ENCODE measurements around the gene ATP4B. TPM values are rescaled to one million over a fixed set of nuclear protein-coding genes. Genes with fewer than 3 reads are reported as not detected.

Gene ATP4B
- total RNA-seq, 1 donor: not detected

- peak; percentile 44 for DNase-seq (ENCODE audit: insufficient read length, low spot score, missing footprints)
- H4K20me1 ChIP-seq (ENCODE audit: insufficient read depth, low read length): no peaks in the 10 kb centered on the region
- H2AFZ ChIP-seq (ENCODE audit: low read length): no peak overlapping the region
- TF ChIP-seq, protein P1, sequence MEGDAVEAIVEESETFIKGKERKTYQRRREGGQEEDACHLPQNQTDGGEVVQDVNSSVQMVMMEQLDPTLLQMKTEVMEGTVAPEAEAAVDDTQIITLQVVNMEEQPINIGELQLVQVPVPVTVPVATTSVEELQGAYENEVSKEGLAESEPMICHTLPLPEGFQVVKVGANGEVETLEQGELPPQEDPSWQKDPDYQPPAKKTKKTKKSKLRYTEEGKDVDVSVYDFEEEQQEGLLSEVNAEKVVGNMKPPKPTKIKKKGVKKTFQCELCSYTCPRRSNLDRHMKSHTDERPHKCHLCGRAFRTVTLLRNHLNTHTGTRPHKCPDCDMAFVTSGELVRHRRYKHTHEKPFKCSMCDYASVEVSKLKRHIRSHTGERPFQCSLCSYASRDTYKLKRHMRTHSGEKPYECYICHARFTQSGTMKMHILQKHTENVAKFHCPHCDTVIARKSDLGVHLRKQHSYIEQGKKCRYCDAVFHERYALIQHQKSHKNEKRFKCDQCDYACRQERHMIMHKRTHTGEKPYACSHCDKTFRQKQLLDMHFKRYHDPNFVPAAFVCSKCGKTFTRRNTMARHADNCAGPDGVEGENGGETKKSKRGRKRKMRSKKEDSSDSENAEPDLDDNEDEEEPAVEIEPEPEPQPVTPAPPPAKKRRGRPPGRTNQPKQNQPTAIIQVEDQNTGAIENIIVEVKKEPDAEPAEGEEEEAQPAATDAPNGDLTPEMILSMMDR (IDR thresholded peaks at IDR 0.05; ENCODE audit: extremely low read depth, low read depth, low read length): no peak
- no peak overlapping the region for H3K4me2 ChIP-seq (ENCODE audit: insufficient read depth, low read length)
- H3K9me3 ChIP-seq (ENCODE audit: low read depth, low read length): no peaks in the 10 kb centered on the region
- H3K79me2 ChIP-seq (ENCODE audit: insufficient read depth, low read length): no peaks in the 10 kb centered on the region
- H3K36me3 ChIP-seq (ENCODE audit: insufficient read depth, low read length): no peaks in the 10 kb centered on the region
- no peak overlapping the region for H3K4me3 ChIP-seq (ENCODE audit: insufficient read depth, low read length)
- no peak overlapping the region for H3K27ac ChIP-seq (ENCODE audit: low read depth, low read length)
- peaks cover 33% of the 10 kb centered on the region for H3K27me3 ChIP-seq (ENCODE audit: insufficient read depth, low read length)
- no peaks in the 10 kb centered on the region for H3K4me1 ChIP-seq (ENCODE audit: insufficient read depth, low read length)
Observed at GRCh38 chr13:113660066-113660465, 2.1 kb upstream of the ATP4B start.

DNA sequence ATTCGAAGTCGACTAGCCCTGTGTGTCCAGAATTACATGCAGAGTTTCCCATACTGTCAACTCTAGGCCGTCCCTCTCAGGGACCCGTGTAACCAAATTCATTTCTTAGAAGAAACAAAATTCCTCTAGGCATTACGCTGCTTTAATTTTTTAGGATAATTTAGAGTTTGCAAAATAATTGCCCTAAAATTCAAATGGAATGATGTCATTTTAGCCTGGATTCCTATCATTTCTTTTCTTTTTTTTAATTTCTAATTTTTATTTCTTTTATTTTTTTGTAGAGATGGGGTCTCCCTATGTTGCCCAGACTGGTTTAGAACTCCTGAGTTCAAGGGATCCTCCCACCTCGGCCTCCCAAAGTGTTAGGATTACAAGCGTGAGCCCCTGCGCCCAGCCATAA, 1.3 kb upstream of the ATP4B start:
- H3K4me3 ChIP-seq (ENCODE audit: insufficient read depth, low read length): no peak overlapping the region
- TF ChIP-seq, protein P1 (IDR thresholded peaks at IDR 0.05; ENCODE audit: extremely low read depth, low read depth, low read length): no peak

DNA sequence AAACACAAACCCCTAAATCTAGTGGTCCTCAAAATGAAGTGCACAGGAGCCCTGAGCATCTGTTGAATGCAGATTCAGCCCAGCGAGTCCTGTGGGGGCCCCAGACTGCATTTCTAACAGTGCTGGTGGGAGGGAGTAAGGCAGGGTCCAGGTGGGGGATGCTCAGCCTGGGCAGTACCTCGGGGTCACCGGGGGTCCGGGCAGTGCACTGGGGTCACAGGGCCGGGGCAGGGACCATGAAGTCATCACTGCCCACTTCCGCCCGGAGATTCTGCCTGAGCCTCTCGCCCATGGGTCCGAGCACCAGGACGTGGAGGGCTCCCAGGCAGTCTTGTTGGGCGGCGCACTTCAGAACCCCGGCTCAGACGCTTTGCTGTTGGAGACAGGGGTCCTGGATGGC, 838 bp upstream of the ATP4B start:
- TF ChIP-seq, protein P1 (IDR thresholded peaks at IDR 0.05; ENCODE audit: extremely low read depth, low read depth, low read length): no peak
- no peaks in the 10 kb centered on the region for H3K9me3 ChIP-seq (ENCODE audit: low read depth, low read length)
- H3K4me1 ChIP-seq (ENCODE audit: insufficient read depth, low read length): no peaks in the 10 kb centered on the region
- no peak overlapping the region for H3K27ac ChIP-seq (ENCODE audit: low read depth, low read length)
- H2AFZ ChIP-seq (ENCODE audit: low read length): no peak overlapping the region
- peak; percentile 30 for DNase-seq (ENCODE audit: insufficient read length, low spot score, missing footprints)
- H4K20me1 ChIP-seq (ENCODE audit: insufficient read depth, low read length): no peaks in the 10 kb centered on the region
- no peak overlapping the region for H3K4me2 ChIP-seq (ENCODE audit: insufficient read depth, low read length)
- H3K79me2 ChIP-seq (ENCODE audit: insufficient read depth, low read length): no peaks in the 10 kb centered on the region
- H3K36me3 ChIP-seq (ENCODE audit: insufficient read depth, low read length): no peaks in the 10 kb centered on the region
- no peak overlapping the region for H3K4me3 ChIP-seq (ENCODE audit: insufficient read depth, low read length)
- H3K27me3 ChIP-seq (ENCODE audit: insufficient read depth, low read length): peaks cover 29% of the 10 kb centered on the region

More for the DNA sequence above, 1.3 kb upstream of the ATP4B start:
- no peak overlapping the region for H3K27ac ChIP-seq (ENCODE audit: low read depth, low read length)
- no peak overlapping the region for H2AFZ ChIP-seq (ENCODE audit: low read length)
- no peak for DNase-seq (ENCODE audit: insufficient read length, low spot score, missing footprints)
- peaks cover 29% of the 10 kb centered on the region for H3K27me3 ChIP-seq (ENCODE audit: insufficient read depth, low read length)
- H3K79me2 ChIP-seq (ENCODE audit: insufficient read depth, low read length): no peaks in the 10 kb centered on the region
- H3K9me3 ChIP-seq (ENCODE audit: low read depth, low read length): no peaks in the 10 kb centered on the region
- H3K4me2 ChIP-seq (ENCODE audit: insufficient read depth, low read length): no peak overlapping the region
- no peaks in the 10 kb centered on the region for H3K36me3 ChIP-seq (ENCODE audit: insufficient read depth, low read length)
- no peaks in the 10 kb centered on the region for H3K4me1 ChIP-seq (ENCODE audit: insufficient read depth, low read length)
- H4K20me1 ChIP-seq (ENCODE audit: insufficient read depth, low read length): no peaks in the 10 kb centered on the region

GRCh38 chr13:113656831-113657671, 947 bp downstream of the ATP4B start:
- TF ChIP-seq, protein P1 (IDR thresholded peaks at IDR 0.05; ENCODE audit: extremely low read depth, low read depth, low read length): no peak
- peaks cover 30% of the 10 kb centered on the region for H3K27me3 ChIP-seq (ENCODE audit: insufficient read depth, low read length)

More at GRCh38 chr13:113656831-113657671, 947 bp downstream of the ATP4B start:
- H2AFZ ChIP-seq (ENCODE audit: low read length): no peak overlapping the region
- no peaks in the 10 kb centered on the region for H3K4me1 ChIP-seq (ENCODE audit: insufficient read depth, low read length)
- H3K79me2 ChIP-seq (ENCODE audit: insufficient read depth, low read length): no peaks in the 10 kb centered on the region
- H3K4me3 ChIP-seq (ENCODE audit: insufficient read depth, low read length): no peak overlapping the region
- no peaks in the 10 kb centered on the region for H4K20me1 ChIP-seq (ENCODE audit: insufficient read depth, low read length)
- H3K4me2 ChIP-seq (ENCODE audit: insufficient read depth, low read length): no peak overlapping the region
- H3K27ac ChIP-seq (ENCODE audit: low read depth, low read length): no peak overlapping the region
- no peaks in the 10 kb centered on the region for H3K9me3 ChIP-seq (ENCODE audit: low read depth, low read length)
- no peaks in the 10 kb centered on the region for H3K36me3 ChIP-seq (ENCODE audit: insufficient read depth, low read length)
- DNase-seq (ENCODE audit: insufficient read length, low spot score, missing footprints): peak; percentile 29
